WTC11 (cell line): ENCODE data around the gene MON2. TPM values are rescaled to one million over a fixed set of nuclear protein-coding genes. Genes with fewer than 3 reads are reported as not detected.

Experiments
- ATAC-seq: fragments of 200-7000 bp; cut with Tn5 transposase; 2 replicates; pipeline ENCODE4 v1.10.0; 2021; ENCODE audit warnings: mild to moderate bottlenecking, moderate library complexity
- CTCF ChIA-PET: fragments of 300-600 bp; sonication (Branson Sonifier 250); formaldehyde crosslinking; loops from one replicate; lab custom pipeline; 2021; ENCODE audit warnings: antibody characterized with exemption; lab: Charles Lee
- POLR2A ChIA-PET: fragments of 350-600 bp; sonication (Branson Sonifier 250); formaldehyde crosslinking; loops from one replicate; lab custom pipeline; 2021; ENCODE audit warnings: antibody characterized with exemption; lab: Charles Lee
- DNase-seq: peaks from one replicate; pipeline ENCODE4 v3.0.0; 2021; ENCODE audit warnings: low spot score
- H3K27ac Mint-ChIP-seq: 2 replicates; pipeline ENCODE4 v1.8.0; 2021; ENCODE audit warnings: mixed read lengths
- H3K27me3 Mint-ChIP-seq: 2 replicates; pipeline ENCODE4 v1.8.0; 2021; ENCODE audit warnings: low read depth, mild to moderate bottlenecking, moderate library complexity, mixed read lengths
- H3K36me3 Mint-ChIP-seq: 2 replicates; pipeline ENCODE4 v1.8.0; 2021; ENCODE audit warnings: mixed read lengths
- H3K4me1 Mint-ChIP-seq: 2 replicates; pipeline ENCODE4 v1.8.0; 2022; ENCODE audit warnings: mixed read lengths
- H3K4me3 Mint-ChIP-seq: 2 replicates; pipeline ENCODE4 v1.8.0; 2021; ENCODE audit warnings: mild to moderate bottlenecking, moderate library complexity, mixed read lengths
- H3K9me3 Mint-ChIP-seq: 2 replicates; pipeline ENCODE4 v1.8.0; 2021; ENCODE audit warnings: mixed read lengths
- ERG ChIP-seq: fragments of 250-450 bp; sonication (Bioruptor Pico); IDR thresholded peaks from 2 replicates; pipeline ENCODE4 v1.8.0; 2021; ENCODE audit warnings: mild to moderate bottlenecking
- ETV6 ChIP-seq: sonication (generic); formaldehyde crosslinking; IDR thresholded peaks from 2 replicates; pipeline ENCODE4 v1.8.1; 2022; ENCODE audit warnings: mild to moderate bottlenecking, missing genetic modification reagents
- FOXJ3 ChIP-seq: sonication (generic); formaldehyde crosslinking; IDR thresholded peaks from 2 replicates; pipeline ENCODE4 v1.9.0; 2021; ENCODE audit warnings: missing genetic modification reagents, mild to moderate bottlenecking, borderline replicate concordance
- FOXK1 ChIP-seq: sonication (generic); formaldehyde crosslinking; IDR thresholded peaks from 2 replicates; pipeline ENCODE4 v1.8.0; 2022; ENCODE audit warnings: mild to moderate bottlenecking, moderate library complexity, missing genetic modification reagents
- FOXP4 ChIP-seq: sonication (generic); formaldehyde crosslinking; IDR thresholded peaks from 2 replicates; pipeline ENCODE4 v1.8.0; 2022; ENCODE audit warnings: mild to moderate bottlenecking, missing genetic modification reagents
- MLX ChIP-seq: sonication (generic); formaldehyde crosslinking; IDR thresholded peaks from 2 replicates; pipeline ENCODE4 v1.8.1; 2023; ENCODE audit warnings: mild to moderate bottlenecking, missing genetic modification reagents, moderate library complexity
- SMAD4 ChIP-seq: sonication (generic); formaldehyde crosslinking; IDR thresholded peaks from 2 replicates; pipeline ENCODE4 v1.8.0; 2022; ENCODE audit warnings: mild to moderate bottlenecking, missing genetic modification reagents
- SP1 ChIP-seq: sonication (generic); formaldehyde crosslinking; conservative IDR thresholded peaks from 2 replicates; pipeline ENCODE4 v1.8.1; 2022; ENCODE audit warnings: missing genetic modification reagents
- TEAD1 ChIP-seq: sonication (generic); formaldehyde crosslinking; IDR thresholded peaks from 2 replicates; pipeline ENCODE4 v1.8.0; 2022; ENCODE audit warnings: mild to moderate bottlenecking, missing genetic modification reagents
- ZNF121 ChIP-seq: sonication (generic); formaldehyde crosslinking; IDR thresholded peaks from 2 replicates; pipeline ENCODE4 v1.8.0; 2023; ENCODE audit warnings: missing genetic modification reagents
- ZNF423 ChIP-seq: fragments of 250-450 bp; sonication (Bioruptor Pico); IDR thresholded peaks from 2 replicates; pipeline ENCODE4 v2.1.2; 2022; ENCODE audit warnings: mild to moderate bottlenecking, moderate library complexity
- total RNA-seq: library from RNA; stranded (reverse); gene quantifications from 3 replicates; pipeline ENCODE4 v1.2.3, GENCODE V29; 2021
- TF ChIP-seq, protein P1 (sequence below): sonication (generic); formaldehyde crosslinking; IDR thresholded peaks from 2 replicates; pipeline ENCODE4 v1.8.1; 2023; ENCODE audit warnings: mild to moderate bottlenecking, moderate library complexity, missing genetic modification reagents
- TF ChIP-seq, protein P2 (sequence below): sonication (generic); formaldehyde crosslinking; IDR thresholded peaks from 2 replicates; pipeline ENCODE4 v1.8.1; 2023; ENCODE audit warnings: mild to moderate bottlenecking, missing genetic modification reagents, borderline replicate concordance
- TF ChIP-seq, protein P3 (sequence below): fragments of 250-450 bp; sonication (Bioruptor Pico); IDR thresholded peaks from 2 replicates; pipeline ENCODE4 v1.9.0; 2021; ENCODE audit warnings: mild to moderate bottlenecking
- TF ChIP-seq, protein P4 (sequence below): sonication (generic); formaldehyde crosslinking; IDR thresholded peaks from 2 replicates; pipeline ENCODE4 v1.8.1; 2022; ENCODE audit warnings: mild to moderate bottlenecking, moderate library complexity, missing genetic modification reagents
- TF ChIP-seq, protein P5 (sequence below): sonication (generic); formaldehyde crosslinking; conservative IDR thresholded peaks from 2 replicates; pipeline ENCODE4 v1.8.1; 2023; ENCODE audit warnings: mild to moderate bottlenecking, low read depth, missing genetic modification reagents, moderate library complexity

The MON2 gene
- total RNA-seq, 1 experiment from 2014 or later = 25.8 TPM

- DNase-seq = peak; percentile 34
- no peaks in the 10 kb centered on the region for H3K36me3 Mint-ChIP-seq
- H3K4me3 Mint-ChIP-seq = 0 out of 2 replicates have a peak overlapping the region, but pooled peaks have one; percentile 9
- H3K27me3 Mint-ChIP-seq = peaks cover 48% of the 10 kb centered on the region
- POLR2A ChIA-PET = interaction anchor here (1.1 kb wide), 1 partner anchor 26 kb away, joined by 4 read pairs; no protein-coding TSS in a partner anchor
- ATAC-seq = peak; percentile 46
- H3K9me3 Mint-ChIP-seq = no peaks in the 10 kb centered on the region
- H3K27ac Mint-ChIP-seq = peak overlapping the region; percentile 71; the same call in 1 of the 2 replicates
- TF ChIP-seq FOXK1 (CRISPR knock-in tag) = peak; percentile 46; the same call in 1 of the 2 replicates
- TF ChIP-seq ZNF121 (CRISPR knock-in tag) = peak; percentile 73; the same call in 1 of the 2 replicates
- TF ChIP-seq FOXP4 = peak; percentile 83; the same call in 1 of the 2 replicates
- peak; percentile 80; the same call in 1 of the 2 replicates for TF ChIP-seq TEAD1 (CRISPR knock-in tag)
- peak; percentile 90 for TF ChIP-seq ZNF423 (CRISPR knock-in tag)
- TF ChIP-seq, protein P1, sequence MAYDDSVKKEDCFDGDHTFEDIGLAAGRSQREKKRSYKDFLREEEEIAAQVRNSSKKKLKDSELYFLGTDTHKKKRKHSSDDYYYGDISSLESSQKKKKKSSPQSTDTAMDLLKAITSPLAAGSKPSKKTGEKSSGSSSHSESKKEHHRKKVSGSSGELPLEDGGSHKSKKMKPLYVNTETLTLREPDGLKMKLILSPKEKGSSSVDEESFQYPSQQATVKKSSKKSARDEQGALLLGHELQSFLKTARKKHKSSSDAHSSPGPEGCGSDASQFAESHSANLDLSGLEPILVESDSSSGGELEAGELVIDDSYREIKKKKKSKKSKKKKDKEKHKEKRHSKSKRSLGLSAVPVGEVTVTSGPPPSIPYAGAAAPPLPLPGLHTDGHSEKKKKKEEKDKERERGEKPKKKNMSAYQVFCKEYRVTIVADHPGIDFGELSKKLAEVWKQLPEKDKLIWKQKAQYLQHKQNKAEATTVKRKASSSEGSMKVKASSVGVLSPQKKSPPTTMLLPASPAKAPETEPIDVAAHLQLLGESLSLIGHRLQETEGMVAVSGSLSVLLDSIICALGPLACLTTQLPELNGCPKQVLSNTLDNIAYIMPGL (CRISPR knock-in tag) = no peak
- TF ChIP-seq ETV6 (CRISPR knock-in tag) = 0 out of 2 replicates have a peak, but pooled peaks have one; percentile 50
- TF ChIP-seq SMAD4 (CRISPR knock-in tag) = no peak
- TF ChIP-seq, protein P2, sequence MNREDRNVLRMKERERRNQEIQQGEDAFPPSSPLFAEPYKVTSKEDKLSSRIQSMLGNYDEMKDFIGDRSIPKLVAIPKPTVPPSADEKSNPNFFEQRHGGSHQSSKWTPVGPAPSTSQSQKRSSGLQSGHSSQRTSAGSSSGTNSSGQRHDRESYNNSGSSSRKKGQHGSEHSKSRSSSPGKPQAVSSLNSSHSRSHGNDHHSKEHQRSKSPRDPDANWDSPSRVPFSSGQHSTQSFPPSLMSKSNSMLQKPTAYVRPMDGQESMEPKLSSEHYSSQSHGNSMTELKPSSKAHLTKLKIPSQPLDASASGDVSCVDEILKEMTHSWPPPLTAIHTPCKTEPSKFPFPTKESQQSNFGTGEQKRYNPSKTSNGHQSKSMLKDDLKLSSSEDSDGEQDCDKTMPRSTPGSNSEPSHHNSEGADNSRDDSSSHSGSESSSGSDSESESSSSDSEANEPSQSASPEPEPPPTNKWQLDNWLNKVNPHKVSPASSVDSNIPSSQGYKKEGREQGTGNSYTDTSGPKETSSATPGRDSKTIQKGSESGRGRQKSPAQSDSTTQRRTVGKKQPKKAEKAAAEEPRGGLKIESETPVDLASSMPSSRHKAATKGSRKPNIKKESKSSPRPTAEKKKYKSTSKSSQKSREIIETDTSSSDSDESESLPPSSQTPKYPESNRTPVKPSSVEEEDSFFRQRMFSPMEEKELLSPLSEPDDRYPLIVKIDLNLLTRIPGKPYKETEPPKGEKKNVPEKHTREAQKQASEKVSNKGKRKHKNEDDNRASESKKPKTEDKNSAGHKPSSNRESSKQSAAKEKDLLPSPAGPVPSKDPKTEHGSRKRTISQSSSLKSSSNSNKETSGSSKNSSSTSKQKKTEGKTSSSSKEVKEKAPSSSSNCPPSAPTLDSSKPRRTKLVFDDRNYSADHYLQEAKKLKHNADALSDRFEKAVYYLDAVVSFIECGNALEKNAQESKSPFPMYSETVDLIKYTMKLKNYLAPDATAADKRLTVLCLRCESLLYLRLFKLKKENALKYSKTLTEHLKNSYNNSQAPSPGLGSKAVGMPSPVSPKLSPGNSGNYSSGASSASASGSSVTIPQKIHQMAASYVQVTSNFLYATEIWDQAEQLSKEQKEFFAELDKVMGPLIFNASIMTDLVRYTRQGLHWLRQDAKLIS = no peak
- 0 out of 2 replicates have a peak, but pooled peaks have one; percentile 34 for TF ChIP-seq SP1 (CRISPR knock-in tag)
- peaks cover 67% of the 10 kb centered on the region for H3K4me1 Mint-ChIP-seq
- CTCF ChIA-PET = interaction anchor here (0.7 to 1.4 kb wide), 8 partner anchors 24 to 165 kb away, joined by 3 to 4 read pairs (median 4); no protein-coding TSS in a partner anchor
Measured at GRCh38 chr12:62629413-62629812, 162.8 kb downstream of the MON2 start.

DNA sequence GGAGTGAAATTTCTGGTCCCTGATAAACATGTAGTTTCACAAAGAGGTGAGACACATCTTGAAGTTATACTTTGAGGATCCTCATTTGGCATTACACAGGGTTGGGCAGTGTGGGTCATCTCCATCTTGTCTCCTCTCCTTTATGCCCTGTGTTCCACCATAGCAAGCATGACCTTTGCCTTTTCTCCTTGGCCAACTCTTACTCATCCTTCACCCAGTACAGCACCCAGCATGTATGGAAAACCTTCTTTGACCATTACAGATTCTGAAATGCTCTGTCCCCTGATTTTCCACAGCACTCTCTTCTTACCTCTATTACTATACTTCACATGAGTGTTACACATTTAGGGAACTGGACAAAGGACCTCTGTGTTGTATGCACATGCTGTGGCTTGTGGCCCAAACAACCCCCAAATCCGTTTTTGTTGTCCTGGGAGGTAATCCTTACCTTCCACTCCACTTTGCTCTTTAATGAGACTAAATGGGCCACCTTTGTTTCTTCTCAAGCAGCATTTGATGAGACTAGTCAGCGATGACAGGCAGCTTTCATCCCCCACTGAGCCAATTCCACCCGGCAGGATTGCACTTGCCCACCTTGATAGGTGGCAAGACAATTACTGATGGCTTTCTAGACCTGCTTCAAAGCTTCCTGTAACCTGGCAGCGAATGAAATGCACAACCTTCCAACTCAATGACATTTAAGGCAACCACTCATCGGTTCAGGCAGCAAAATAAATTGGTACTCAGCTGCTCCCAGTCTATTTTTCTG is 163.5 kb downstream of the MON2 start:
- ChIA-PET CTCF (interaction anchor here (0.7 to 1.4 kb wide), 8 partner anchors 24 to 164 kb away, joined by 3 to 4 read pairs (median 4); no protein-coding TSS in a partner anchor), POLR2A (interaction anchor here (1.1 kb wide), 1 partner anchor 27 kb away, joined by 4 read pairs; no protein-coding TSS in a partner anchor)
- Mint-ChIP-seq H3K4me1 (peaks cover 67% of the 10 kb centered on the region), H3K27ac (no peak overlapping the region), H3K4me3 (no peak overlapping the region), H3K36me3 (no peaks in the 10 kb centered on the region), H3K27me3 (peaks cover 52% of the 10 kb centered on the region), H3K9me3 (no peaks in the 10 kb centered on the region)
- ATAC-seq = no peak
- no peak for DNase-seq
- TF ChIP-seq, protein P3, sequence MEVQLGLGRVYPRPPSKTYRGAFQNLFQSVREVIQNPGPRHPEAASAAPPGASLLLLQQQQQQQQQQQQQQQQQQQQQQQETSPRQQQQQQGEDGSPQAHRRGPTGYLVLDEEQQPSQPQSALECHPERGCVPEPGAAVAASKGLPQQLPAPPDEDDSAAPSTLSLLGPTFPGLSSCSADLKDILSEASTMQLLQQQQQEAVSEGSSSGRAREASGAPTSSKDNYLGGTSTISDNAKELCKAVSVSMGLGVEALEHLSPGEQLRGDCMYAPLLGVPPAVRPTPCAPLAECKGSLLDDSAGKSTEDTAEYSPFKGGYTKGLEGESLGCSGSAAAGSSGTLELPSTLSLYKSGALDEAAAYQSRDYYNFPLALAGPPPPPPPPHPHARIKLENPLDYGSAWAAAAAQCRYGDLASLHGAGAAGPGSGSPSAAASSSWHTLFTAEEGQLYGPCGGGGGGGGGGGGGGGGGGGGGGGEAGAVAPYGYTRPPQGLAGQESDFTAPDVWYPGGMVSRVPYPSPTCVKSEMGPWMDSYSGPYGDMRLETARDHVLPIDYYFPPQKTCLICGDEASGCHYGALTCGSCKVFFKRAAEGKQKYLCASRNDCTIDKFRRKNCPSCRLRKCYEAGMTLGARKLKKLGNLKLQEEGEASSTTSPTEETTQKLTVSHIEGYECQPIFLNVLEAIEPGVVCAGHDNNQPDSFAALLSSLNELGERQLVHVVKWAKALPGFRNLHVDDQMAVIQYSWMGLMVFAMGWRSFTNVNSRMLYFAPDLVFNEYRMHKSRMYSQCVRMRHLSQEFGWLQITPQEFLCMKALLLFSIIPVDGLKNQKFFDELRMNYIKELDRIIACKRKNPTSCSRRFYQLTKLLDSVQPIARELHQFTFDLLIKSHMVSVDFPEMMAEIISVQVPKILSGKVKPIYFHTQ (CRISPR knock-in tag) = no peak
- TF ChIP-seq FOXJ3 (CRISPR knock-in tag) (no peak), MLX (CRISPR knock-in tag) (no peak), ERG (CRISPR knock-in tag) (no peak), FOXK1 (CRISPR knock-in tag) (no peak)
- TF ChIP-seq, protein P4, sequence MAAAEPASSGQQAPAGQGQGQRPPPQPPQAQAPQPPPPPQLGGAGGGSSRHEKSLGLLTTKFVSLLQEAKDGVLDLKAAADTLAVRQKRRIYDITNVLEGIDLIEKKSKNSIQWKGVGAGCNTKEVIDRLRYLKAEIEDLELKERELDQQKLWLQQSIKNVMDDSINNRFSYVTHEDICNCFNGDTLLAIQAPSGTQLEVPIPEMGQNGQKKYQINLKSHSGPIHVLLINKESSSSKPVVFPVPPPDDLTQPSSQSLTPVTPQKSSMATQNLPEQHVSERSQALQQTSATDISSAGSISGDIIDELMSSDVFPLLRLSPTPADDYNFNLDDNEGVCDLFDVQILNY (CRISPR knock-in tag) = no peak
- TF ChIP-seq, protein P5, sequence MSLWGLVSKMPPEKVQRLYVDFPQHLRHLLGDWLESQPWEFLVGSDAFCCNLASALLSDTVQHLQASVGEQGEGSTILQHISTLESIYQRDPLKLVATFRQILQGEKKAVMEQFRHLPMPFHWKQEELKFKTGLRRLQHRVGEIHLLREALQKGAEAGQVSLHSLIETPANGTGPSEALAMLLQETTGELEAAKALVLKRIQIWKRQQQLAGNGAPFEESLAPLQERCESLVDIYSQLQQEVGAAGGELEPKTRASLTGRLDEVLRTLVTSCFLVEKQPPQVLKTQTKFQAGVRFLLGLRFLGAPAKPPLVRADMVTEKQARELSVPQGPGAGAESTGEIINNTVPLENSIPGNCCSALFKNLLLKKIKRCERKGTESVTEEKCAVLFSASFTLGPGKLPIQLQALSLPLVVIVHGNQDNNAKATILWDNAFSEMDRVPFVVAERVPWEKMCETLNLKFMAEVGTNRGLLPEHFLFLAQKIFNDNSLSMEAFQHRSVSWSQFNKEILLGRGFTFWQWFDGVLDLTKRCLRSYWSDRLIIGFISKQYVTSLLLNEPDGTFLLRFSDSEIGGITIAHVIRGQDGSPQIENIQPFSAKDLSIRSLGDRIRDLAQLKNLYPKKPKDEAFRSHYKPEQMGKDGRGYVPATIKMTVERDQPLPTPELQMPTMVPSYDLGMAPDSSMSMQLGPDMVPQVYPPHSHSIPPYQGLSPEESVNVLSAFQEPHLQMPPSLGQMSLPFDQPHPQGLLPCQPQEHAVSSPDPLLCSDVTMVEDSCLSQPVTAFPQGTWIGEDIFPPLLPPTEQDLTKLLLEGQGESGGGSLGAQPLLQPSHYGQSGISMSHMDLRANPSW (CRISPR knock-in tag) = no peak
